Panc1 (cell line): Measurements from ENCODE around the gene AKAP4. TPM values are rescaled to one million over a fixed set of nuclear protein-coding genes. Genes with fewer than 3 reads are reported as not detected.

Experiments
- ATAC-seq: fragments of 200-7000 bp; cut with Tn5 transposase; 2 replicates; pipeline ENCODE4 v1.9.1; 2020; ENCODE audit warnings: mild to moderate bottlenecking, moderate library complexity
- BruUV-seq: library from RNA; stranded (reverse); fragments of 400-500 nt; replicated peaks from 2 replicates; lab custom pipeline; 2021; lab: Mats Ljungman, UMichigan
- CTCF ChIA-PET: fragments of 300-600 bp; sonication (Branson Sonifier 250); formaldehyde crosslinking; loops from one replicate; lab custom pipeline; 2022; ENCODE audit warnings: antibody characterized with exemption; lab: Charles Lee
- POLR2A ChIA-PET: fragments of 300-600 bp; sonication (Branson Sonifier 250); formaldehyde crosslinking; loops from one replicate; lab custom pipeline; 2022; ENCODE audit warnings: antibody characterized with exemption; lab: Charles Lee
- DNase-seq: peaks from one replicate; pipeline ENCODE4 v3.0.0-alpha.2; 2010; ENCODE audit warnings: low read depth, low spot score
- H3K27ac ChIP-seq: 2 replicates; pipeline ENCODE4 v1.5.1; 2011; ENCODE audit warnings: mild to moderate bottlenecking, low read length, inconsistent platforms
- H3K27me3 ChIP-seq: fragments of 200-500 bp; sonication (Bioruptor generic); 2 replicates; pipeline ENCODE4 v1.6.0; 2014; ENCODE audit warnings: low read length, inconsistent platforms; ENCODE audit not compliant: control insufficient read depth, insufficient read depth
- H3K36me3 ChIP-seq: fragments of 200-500 bp; sonication (Bioruptor generic); 2 replicates; pipeline ENCODE4 v1.5.1; 2014; ENCODE audit warnings: inconsistent platforms, mild to moderate bottlenecking, low read length, moderate library complexity; ENCODE audit not compliant: control insufficient read depth, insufficient read depth
- H3K4me1 ChIP-seq: 2 replicates; pipeline ENCODE4 v1.5.1; 2011; ENCODE audit warnings: inconsistent platforms, mild to moderate bottlenecking, low read length, moderate library complexity; ENCODE audit not compliant: control insufficient read depth, insufficient read depth
- H3K4me3 ChIP-seq, 2 experiments: 2 replicates each; pipeline ENCODE4 v1.5.1; 2011 to 2012; ENCODE audit warnings: low read depth in 2 of 2, low read length in 2 of 2, mild to moderate bottlenecking in 2 of 2, inconsistent platforms in 1 of 2, moderate library complexity in 1 of 2
- H3K9me3 ChIP-seq: fragments of 200-500 bp; sonication (Bioruptor generic); 2 replicates; pipeline ENCODE4 v1.5.1; 2014; ENCODE audit warnings: low read depth, mild to moderate bottlenecking, inconsistent platforms, low read length, moderate library complexity; ENCODE audit not compliant: control insufficient read depth, insufficient read depth
- POLR2AphosphoS5 ChIP-seq: IDR thresholded peaks from 2 replicates; pipeline ENCODE4 v1.6.1; 2012; ENCODE audit warnings: mild to moderate bottlenecking, low read depth, low read length, moderate library complexity
- SIN3A ChIP-seq: IDR thresholded peaks from 2 replicates; pipeline ENCODE4 v1.6.1; 2012; ENCODE audit warnings: low read depth, mild to moderate bottlenecking, low read length, moderate library complexity, borderline replicate concordance; ENCODE audit not compliant: insufficient read depth
- TCF7L2 ChIP-seq: IDR thresholded peaks from 2 replicates; pipeline ENCODE4 v1.6.1; 2011; ENCODE audit warnings: mild to moderate bottlenecking, low read depth, low read length, inconsistent platforms
- in situ Hi-C: cut with HindIII; loops from 2 replicates; pipeline ENCODE4 v1.10.0; 2016; ENCODE audit warnings: low sequenced_read_pairs, low pct_unique_long_range_greater_than_20kb
- intact Hi-C: fragments of 100-400 bp; cut with micrococcal nuclease; formaldehyde crosslinking; loops from one replicate; pipeline ENCODE4 v1.10.0; 2022; ENCODE audit not compliant: unreplicated experiment
- total RNA-seq: library from RNA; stranded (reverse); gene quantifications from one replicate; pipeline ENCODE4 v1.2.1, GENCODE V29; 2021; ENCODE audit not compliant: unreplicated experiment
- TF ChIP-seq, protein P1 (sequence below): fragments of 450-650 bp; IDR thresholded peaks from 2 replicates; pipeline ENCODE4 v1.5.1; 2017; ENCODE audit warnings: mild to moderate bottlenecking
- TF ChIP-seq, protein P2 (sequence below), 2 experiments: IDR thresholded peaks; 2 replicates each; pipeline ENCODE4 v1.6.1; 2011 to 2012; ENCODE audit warnings: low read depth in 2 of 2, control low read depth in 1 of 2, low read length in 1 of 2, mild to moderate bottlenecking in 1 of 2, moderate library complexity in 1 of 2; ENCODE audit not compliant: insufficient read depth in 1 of 2

Gene AKAP4
- total RNA-seq, 1 experiment from 2014 or later, result not detected

DNA sequence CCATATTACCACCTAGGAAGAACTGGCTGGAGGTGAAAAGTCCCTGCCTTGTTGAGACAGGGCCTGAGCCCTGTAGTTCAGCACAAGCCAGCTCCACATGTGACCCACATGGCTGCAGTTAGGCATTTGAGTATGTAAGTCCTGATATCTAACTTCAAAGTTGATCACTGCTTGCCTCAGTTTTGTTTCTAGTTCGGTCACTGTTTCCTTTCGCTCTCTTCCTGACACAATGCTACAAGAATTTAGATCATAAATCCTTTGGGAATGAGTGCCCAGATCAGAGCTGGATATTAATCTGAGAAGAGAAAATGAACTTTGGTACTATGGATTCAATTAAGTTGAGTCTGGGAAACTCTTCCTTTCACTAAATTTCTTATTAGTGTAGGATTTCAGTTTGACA is 48.4 kb downstream of the AKAP4 start:
- in situ Hi-C loops, result no loop called here
- POLR2A ChIA-PET, result no interaction called here
- no peaks in the 10 kb centered on the region for H3K9me3 ChIP-seq
- H3K36me3 ChIP-seq, result no peaks in the 10 kb centered on the region
- CTCF ChIA-PET, result no interaction called here
- no peaks in the 10 kb centered on the region; the same call in 1 of the 2 replicates for H3K27me3 ChIP-seq
- TF ChIP-seq, protein P1, sequence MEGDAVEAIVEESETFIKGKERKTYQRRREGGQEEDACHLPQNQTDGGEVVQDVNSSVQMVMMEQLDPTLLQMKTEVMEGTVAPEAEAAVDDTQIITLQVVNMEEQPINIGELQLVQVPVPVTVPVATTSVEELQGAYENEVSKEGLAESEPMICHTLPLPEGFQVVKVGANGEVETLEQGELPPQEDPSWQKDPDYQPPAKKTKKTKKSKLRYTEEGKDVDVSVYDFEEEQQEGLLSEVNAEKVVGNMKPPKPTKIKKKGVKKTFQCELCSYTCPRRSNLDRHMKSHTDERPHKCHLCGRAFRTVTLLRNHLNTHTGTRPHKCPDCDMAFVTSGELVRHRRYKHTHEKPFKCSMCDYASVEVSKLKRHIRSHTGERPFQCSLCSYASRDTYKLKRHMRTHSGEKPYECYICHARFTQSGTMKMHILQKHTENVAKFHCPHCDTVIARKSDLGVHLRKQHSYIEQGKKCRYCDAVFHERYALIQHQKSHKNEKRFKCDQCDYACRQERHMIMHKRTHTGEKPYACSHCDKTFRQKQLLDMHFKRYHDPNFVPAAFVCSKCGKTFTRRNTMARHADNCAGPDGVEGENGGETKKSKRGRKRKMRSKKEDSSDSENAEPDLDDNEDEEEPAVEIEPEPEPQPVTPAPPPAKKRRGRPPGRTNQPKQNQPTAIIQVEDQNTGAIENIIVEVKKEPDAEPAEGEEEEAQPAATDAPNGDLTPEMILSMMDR, result no peak
- TF ChIP-seq TCF7L2 (no peak), SIN3A (no peak), POLR2AphosphoS5 (no peak)
- TF ChIP-seq, protein P2, sequence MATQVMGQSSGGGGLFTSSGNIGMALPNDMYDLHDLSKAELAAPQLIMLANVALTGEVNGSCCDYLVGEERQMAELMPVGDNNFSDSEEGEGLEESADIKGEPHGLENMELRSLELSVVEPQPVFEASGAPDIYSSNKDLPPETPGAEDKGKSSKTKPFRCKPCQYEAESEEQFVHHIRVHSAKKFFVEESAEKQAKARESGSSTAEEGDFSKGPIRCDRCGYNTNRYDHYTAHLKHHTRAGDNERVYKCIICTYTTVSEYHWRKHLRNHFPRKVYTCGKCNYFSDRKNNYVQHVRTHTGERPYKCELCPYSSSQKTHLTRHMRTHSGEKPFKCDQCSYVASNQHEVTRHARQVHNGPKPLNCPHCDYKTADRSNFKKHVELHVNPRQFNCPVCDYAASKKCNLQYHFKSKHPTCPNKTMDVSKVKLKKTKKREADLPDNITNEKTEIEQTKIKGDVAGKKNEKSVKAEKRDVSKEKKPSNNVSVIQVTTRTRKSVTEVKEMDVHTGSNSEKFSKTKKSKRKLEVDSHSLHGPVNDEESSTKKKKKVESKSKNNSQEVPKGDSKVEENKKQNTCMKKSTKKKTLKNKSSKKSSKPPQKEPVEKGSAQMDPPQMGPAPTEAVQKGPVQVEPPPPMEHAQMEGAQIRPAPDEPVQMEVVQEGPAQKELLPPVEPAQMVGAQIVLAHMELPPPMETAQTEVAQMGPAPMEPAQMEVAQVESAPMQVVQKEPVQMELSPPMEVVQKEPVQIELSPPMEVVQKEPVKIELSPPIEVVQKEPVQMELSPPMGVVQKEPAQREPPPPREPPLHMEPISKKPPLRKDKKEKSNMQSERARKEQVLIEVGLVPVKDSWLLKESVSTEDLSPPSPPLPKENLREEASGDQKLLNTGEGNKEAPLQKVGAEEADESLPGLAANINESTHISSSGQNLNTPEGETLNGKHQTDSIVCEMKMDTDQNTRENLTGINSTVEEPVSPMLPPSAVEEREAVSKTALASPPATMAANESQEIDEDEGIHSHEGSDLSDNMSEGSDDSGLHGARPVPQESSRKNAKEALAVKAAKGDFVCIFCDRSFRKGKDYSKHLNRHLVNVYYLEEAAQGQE (IDR thresholded peaks at IDR 0.05; ENCODE audit: insufficient read depth in 1 of 2, low read depth in 2 of 2, low read length in 1 of 2), result no peak
- intact Hi-C loops, result no loop called here
- no TSS peak for BruUV-seq
- no peak for DNase-seq
- ATAC-seq, result no peak
- no peak overlapping the region for H3K27ac ChIP-seq
- H3K4me1 ChIP-seq, result no peaks in the 10 kb centered on the region
- no peak overlapping the region for H3K4me3 ChIP-seq

DNA sequence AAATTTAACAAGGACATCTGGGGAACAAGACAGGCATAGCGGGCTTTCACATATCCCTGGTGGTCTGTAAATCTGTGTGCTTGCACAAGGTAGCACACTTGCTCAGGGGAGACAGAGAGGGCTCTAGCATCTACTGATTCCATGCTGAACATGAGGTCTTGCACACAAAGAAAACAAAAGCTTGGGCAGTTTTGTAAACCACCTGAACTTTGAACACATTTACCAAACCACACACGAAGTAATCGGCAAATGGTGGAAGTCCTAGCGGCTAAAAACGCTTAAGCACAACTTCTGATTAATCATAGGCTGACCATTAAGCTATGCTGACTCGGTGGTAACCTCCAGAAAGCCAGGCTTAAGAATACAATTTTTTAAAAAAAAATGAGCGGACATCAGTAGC is 52.8 kb downstream of the AKAP4 start:
- BruUV-seq, result no TSS peak
- CTCF ChIA-PET, result no interaction called here
- Histone ChIP-seq H3K27me3 (no peaks in the 10 kb centered on the region), H3K9me3 (no peaks in the 10 kb centered on the region), H3K36me3 (no peaks in the 10 kb centered on the region), H3K4me1 (no peaks in the 10 kb centered on the region), H3K4me3 (no peak overlapping the region), H3K27ac (no peak overlapping the region)
- intact Hi-C loops (no loop called here), in situ Hi-C loops (no loop called here)
- no peak for ATAC-seq
- POLR2A ChIA-PET, result no interaction called here
- TF ChIP-seq, protein P2 (IDR thresholded peaks at IDR 0.05; ENCODE audit: insufficient read depth in 1 of 2, low read depth in 2 of 2, low read length in 1 of 2), result no peak
- TF ChIP-seq, protein P1, result no peak
- TF ChIP-seq POLR2AphosphoS5 (no peak), TCF7L2 (no peak), SIN3A (no peak)
- no peak for DNase-seq

Other genes starting within 250 kb of the AKAP4 start
- gene CCNB3, start 3.8 kb upstream of the AKAP4 start, total RNA-seq, result 0.64 TPM